Measurements from ENCODE around the gene PWWP2A. TPM values are rescaled to one million over a fixed set of nuclear protein-coding genes. Genes with fewer than 3 reads are reported as not detected.

PWWP2A gene
- polyA plus RNA-seq, 2 of the 4 experiments (the other 2 are of a cell fraction): 9.0 to 10.9 TPM

DNA sequence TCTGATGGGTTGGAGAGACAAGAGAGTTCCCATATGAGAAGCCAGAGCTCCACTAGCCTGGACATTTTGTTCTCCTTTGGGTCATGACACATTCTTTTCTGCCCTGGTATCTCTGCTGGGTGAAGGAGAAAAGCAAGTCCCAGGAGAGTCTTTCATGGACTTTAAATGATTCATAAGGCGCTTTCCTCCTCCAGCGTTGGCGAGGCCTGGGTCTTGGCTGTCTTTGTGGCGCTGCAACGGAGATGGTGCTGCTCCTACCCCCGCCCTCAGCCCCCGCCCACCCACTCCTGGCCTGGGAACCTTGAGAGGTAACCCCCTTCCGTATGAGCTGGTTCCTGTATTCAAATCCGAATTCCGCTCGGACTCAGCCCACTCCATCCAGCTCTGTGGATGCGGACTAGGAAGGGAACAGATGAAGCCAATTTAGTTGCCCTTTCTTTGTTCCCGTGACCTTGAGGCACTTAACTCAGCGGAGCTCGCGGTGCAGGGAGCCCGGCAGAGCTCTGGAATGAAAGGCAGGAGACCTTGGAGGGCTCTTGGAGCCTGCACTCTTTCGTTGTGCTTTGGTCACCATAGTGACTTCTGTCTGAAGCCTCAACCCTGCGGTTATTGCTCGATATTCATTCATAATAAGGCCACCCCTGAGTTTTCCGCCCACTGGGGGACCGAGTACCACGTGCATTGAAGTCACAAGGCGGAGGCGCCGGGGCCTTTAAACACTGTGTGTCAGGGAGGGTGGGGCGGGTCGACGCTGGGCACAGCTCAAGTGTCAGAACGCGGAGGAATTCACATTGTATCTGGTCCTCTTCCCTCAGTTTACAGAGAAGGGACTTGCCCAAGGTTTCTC is 14.0 kb upstream of the PWWP2A start:
- no peak overlapping the region for H3K27ac ChIP-seq
- 83% methylated on average over 28 of the region's 31 CpGs for WGBS (ENCODE audit: missing lambda C conversion rate)
- H3K4me3 ChIP-seq: no peak overlapping the region
- ChIA-PET CTCF (no interaction called here), POLR2A (no interaction called here)
- no peak; a peak in 1 of 6 replicates for ATAC-seq
- no peak overlapping the region for H3K4me2 ChIP-seq
- FAIRE-seq: no peak
- TF ChIP-seq HOXB5 (CRISPR knock-in tag; IDR thresholded peaks at IDR 0.05): no peak
- no peak for TF ChIP-seq ZFP36 (IDR thresholded peaks at IDR 0.05; ENCODE audit: borderline replicate concordance, partially characterized antibody)
- no peak for TF ChIP-seq TFCP2L1 (CRISPR knock-in tag; IDR thresholded peaks at IDR 0.05)
- no peak for TF ChIP-seq SMC3 (IDR thresholded peaks at IDR 0.05)
- no peak for TF ChIP-seq NR3C1 (IDR thresholded peaks at IDR 0.05)
- no peak for TF ChIP-seq RFX5 (IDR thresholded peaks at IDR 0.05)
- TF ChIP-seq FOXS1 (CRISPR knock-in tag; IDR thresholded peaks at IDR 0.05): no peak
- TF ChIP-seq ZNF302 (CRISPR knock-in tag; IDR thresholded peaks at IDR 0.05): no peak
- no peak for TF ChIP-seq ESRRA (IDR thresholded peaks at IDR 0.05; ENCODE audit: borderline replicate concordance, low read length)
- no peak for TF ChIP-seq HOXB13 (CRISPR knock-in tag; IDR thresholded peaks at IDR 0.05; ENCODE audit: low read depth)
- no peak for TF ChIP-seq MAX (IDR thresholded peaks at IDR 0.05)
- TF ChIP-seq POLR2A (IDR thresholded peaks at IDR 0.05; ENCODE audit: low read length): no peak
- TF ChIP-seq HDAC2 (IDR thresholded peaks at IDR 0.05): no peak
- TF ChIP-seq MAFK (IDR thresholded peaks at IDR 0.05; ENCODE audit: partially characterized antibody): no peak
- no peak for TF ChIP-seq SREBF2 (IDR thresholded peaks at IDR 0.05)
- TF ChIP-seq POLR2AphosphoS2 (conservative IDR thresholded peaks at IDR 0.05; ENCODE audit: low read length): no peak
- no peaks in the 10 kb centered on the region for H3K4me1 ChIP-seq
- no peaks in the 10 kb centered on the region for H3K9me3 ChIP-seq
- no peak for DNase-seq (ENCODE audit: low read depth in 1 of 2, low spot score in 1 of 2)

GRCh38 chr5:160129841-160130240 is 10.6 kb upstream of the PWWP2A start:
- DNase-seq (ENCODE audit: low read depth in 1 of 2, low spot score in 1 of 2) (no peak), FAIRE-seq (no peak), ATAC-seq (no peak)
- H3K4me2 ChIP-seq: no peak overlapping the region
- H3K4me1 ChIP-seq: no peaks in the 10 kb centered on the region
- ChIA-PET CTCF (interaction anchor here (0.6 to 0.7 kb wide), 2 partner anchors 27 to 33 kb away, joined by 3 to 4 read pairs; no protein-coding TSS in a partner anchor), POLR2A (no interaction called here)
- H3K4me3 ChIP-seq: no peak overlapping the region
- no peaks in the 10 kb centered on the region for H3K9me3 ChIP-seq
- no peak for TF ChIP-seq CHD2 (IDR thresholded peaks at IDR 0.05; ENCODE audit: low read length, partially characterized antibody)
- TF ChIP-seq EHMT2 (IDR thresholded peaks at IDR 0.05; ENCODE audit: low read depth): no peak
- TF ChIP-seq SREBF2 (IDR thresholded peaks at IDR 0.05): no peak
- no peak for TF ChIP-seq MAX (IDR thresholded peaks at IDR 0.05)
- TF ChIP-seq MAZ (IDR thresholded peaks at IDR 0.05; ENCODE audit: borderline replicate concordance, low read depth, low read length): no peak
- no peak for TF ChIP-seq HEYL (CRISPR knock-in tag; IDR thresholded peaks at IDR 0.05)
- TF ChIP-seq EP300 (IDR thresholded peaks at IDR 0.05): no peak
- no peak for TF ChIP-seq SMC3 (IDR thresholded peaks at IDR 0.05)
- TF ChIP-seq TFCP2L1 (CRISPR knock-in tag; IDR thresholded peaks at IDR 0.05): no peak
- no peak for TF ChIP-seq KDM1A (IDR thresholded peaks at IDR 0.05; ENCODE audit: low read depth)
- TF ChIP-seq, protein P1, sequence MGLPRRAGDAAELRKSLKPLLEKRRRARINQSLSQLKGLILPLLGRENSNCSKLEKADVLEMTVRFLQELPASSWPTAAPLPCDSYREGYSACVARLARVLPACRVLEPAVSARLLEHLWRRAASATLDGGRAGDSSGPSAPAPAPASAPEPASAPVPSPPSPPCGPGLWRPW (IDR thresholded peaks at IDR 0.05): no peak
- no peak for TF ChIP-seq GATA3 (IDR thresholded peaks at IDR 0.05; ENCODE audit: borderline replicate concordance)
- no peak overlapping the region for H3K27ac ChIP-seq
- 91% methylated on average over 6 of the region's 6 CpGs for WGBS (ENCODE audit: missing lambda C conversion rate)

- TF ChIP-seq KDM1A (IDR thresholded peaks at IDR 0.05; ENCODE audit: low read depth) (no peak), TP53 (CRISPR knock-in tag; IDR thresholded peaks at IDR 0.05) (no peak), EP300 (IDR thresholded peaks at IDR 0.05) (no peak), CBX8 (IDR thresholded peaks at IDR 0.05) (no peak), ZC3H11A (IDR thresholded peaks at IDR 0.05) (peak; percentile 90)
- TF ChIP-seq, protein P1 (IDR thresholded peaks at IDR 0.05): no peak
- ATAC-seq (no peak), FAIRE-seq (no peak), DNase-seq (ENCODE audit: low read depth in 1 of 2, low spot score in 1 of 2) (no peak)
- Histone ChIP-seq H3K9me3 (no peaks in the 10 kb centered on the region), H3K27ac (no peak overlapping the region), H3K4me1 (no peaks in the 10 kb centered on the region), H3K4me2 (no peak overlapping the region), H3K4me3 (no peak overlapping the region)
- 90% methylated on average over 7 of the region's 7 CpGs for WGBS (ENCODE audit: missing lambda C conversion rate)
- POLR2A ChIA-PET: no interaction called here
- CTCF ChIA-PET: interaction anchor here (1.2 kb wide), 1 partner anchor 107 kb away, joined by 3 read pairs; no protein-coding TSS in a partner anchor
These were observed 9.4 kb upstream of the PWWP2A start for GRCh38 chr5:160128632-160129031.

Measured in A549 (cell line).